AG20443 (cell line): ENCODE data around the gene HSPA12A.

Experiments
- DNase-seq: peaks from one replicate; pipeline ENCODE4 v3.0.0; 2012; ENCODE audit warnings: low spot score, mixed read lengths

Gene HSPA12A

DNA sequence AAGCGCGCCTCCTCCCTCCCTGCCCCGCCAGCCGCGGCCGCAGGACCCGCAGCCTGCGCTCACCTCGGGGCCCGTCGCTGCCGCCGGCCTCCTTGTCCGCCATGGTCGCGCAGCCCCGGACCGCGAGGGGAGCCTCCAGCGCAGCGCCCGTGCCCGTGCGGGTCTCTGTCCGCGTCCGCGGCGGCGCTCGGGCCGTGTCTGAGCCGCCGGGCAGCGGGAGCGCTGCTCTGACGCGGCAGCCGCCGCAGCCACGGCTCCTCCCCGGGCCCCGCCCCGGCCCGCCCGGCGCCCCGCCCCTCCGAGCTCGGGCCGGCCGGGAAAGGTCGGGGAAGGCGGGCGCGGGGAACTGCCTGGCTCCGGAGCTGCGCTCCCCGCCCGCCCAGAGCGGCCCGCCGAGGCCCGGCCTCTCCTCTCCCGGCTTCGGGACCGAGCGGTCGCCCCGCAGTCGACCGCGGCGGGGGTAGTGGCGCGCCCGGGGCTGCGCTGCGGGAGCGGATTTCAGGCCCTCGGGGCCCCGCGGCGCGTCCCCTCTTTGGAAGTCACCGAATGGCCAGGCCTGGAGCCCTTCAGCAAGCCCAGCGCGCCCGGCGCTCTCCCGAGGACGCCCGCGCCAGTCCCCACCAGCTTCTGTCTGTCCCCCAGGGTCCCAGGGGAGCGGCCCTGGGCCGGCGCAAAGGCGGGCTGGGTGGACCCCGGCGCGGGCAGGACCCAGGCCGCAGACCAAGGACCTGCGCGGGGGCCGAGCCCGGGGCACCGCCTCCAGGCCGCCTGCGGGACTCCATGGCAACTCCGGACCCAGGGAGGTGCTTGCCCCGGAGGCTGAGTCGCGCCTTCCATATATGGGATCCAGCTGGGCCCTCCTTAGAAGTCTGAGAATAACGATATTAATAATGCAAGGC is at the start of gene HSPA12A:
TSS of gene HSPA12A (minus strand) at position 200 of the 899 bp plus-strand sequence. CDS start at position 103, 97 bp downstream.
- DNase-seq: peak; percentile 96

DNA sequence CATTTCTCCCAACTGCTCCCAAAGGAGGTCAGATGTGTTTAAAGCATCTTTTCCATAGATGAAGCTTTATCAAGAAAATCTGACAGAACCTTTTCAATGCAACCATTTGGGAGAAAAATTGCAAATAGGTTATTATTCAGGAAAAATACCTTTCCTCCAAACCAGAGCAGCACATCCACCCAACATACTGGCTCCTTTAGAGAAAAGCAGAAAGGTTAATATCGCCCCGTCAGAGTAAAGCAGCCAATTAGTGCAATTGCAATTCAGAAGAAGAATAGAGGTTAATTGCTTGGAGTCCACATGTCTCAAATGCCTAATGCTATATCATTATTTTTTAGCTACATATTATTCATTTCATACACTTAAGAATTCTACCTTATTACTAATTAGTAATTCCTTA is 48.9 kb upstream of the HSPA12A start:
- no peak for DNase-seq

GRCh38 chr10:116787893-116788665 is 45.7 kb upstream of the HSPA12A start:
- peak; percentile 82 for DNase-seq

DNA sequence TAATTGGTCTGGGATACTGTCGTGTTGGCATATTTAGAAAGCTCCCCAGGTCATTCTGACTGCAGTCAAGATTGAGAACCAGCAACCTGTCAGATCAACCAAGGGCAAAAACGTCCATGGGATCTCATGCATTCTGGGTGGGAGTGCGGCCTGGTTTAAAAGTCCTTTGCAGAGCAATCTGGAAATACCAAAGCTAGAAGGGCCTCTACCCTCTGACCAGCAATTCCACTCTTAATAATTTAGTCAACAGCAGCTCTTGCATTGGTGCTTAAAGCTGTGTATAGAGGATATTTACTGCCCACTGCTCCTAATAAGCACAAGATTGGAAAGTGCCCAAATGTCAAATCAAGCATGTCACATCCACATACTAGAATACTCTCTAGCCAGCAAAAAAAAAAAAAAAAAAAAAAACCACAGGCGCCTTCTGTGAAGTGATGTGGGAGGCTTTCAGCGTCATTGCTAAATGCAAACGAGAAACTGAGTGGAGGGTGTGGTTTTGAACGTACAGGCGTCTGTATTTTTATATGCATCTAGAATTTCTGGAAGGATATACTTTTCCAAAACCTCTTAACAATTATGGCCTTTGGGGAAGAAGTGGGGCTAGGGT is 44.8 kb upstream of the HSPA12A start:
- DNase-seq: no peak

DNA sequence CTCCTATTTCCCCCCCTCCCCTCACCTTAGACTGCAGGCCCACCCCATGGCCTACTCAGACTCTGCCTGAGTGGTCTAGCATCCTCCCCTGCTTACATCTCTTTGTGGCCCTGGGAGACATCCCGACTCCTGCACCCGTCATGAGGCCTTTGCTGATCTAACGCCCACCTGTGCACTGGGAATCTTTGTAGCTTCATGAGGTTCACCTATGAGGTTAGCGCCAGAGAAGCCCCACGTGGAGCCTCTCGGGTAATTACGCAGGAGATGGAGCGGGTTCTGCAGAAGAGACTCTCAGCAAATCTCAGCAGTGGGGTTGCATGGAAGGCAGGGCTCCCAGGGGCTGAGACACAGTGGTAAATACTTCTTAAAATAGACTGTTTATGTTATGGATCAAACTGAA is 43.5 kb upstream of the HSPA12A start:
- no peak for DNase-seq

DNA sequence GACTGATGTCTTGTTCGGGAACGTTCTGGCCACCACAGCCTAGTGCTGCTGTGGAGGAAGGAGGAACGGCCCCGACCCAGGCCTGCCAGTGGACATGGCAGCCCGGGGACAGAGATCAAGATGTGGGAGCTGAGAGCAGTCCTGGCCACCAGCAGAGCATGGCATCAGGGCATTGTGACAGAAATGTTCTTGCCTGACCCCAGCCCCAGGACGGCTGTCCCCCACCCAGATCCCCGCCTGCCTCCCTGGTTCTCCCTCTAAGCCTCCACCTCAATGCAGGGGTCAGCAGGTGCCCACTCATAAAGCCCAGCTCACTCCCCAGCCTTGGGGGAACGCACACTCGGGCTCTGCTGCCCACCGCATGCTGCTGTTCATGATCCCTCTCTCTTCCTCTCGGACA is 42.9 kb upstream of the HSPA12A start:
- DNase-seq: no peak

DNA sequence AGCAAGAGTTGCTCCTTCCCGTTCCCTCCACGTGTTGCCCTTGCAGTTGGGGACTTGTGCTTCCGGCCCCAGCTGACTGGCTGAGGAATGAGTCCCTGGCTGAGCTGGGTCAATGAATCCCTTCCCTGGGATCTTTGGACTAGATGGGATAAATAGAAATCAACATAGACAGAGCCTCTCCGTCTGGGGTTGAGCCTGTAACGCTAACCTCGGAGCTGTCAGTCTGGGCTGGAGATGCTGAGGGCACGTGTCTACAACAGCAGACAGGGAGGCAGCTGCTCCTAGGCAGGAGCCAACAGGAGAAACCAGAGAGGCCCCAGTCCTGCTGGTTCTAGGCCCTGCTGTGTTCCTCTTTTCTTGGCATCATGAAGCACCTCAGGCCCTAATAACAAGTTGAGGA is 42.3 kb upstream of the HSPA12A start:
- no peak for DNase-seq

- DNase-seq: no peak
These were observed 41.7 kb upstream of the HSPA12A start for GRCh38 chr10:116784035-116784434.

DNA sequence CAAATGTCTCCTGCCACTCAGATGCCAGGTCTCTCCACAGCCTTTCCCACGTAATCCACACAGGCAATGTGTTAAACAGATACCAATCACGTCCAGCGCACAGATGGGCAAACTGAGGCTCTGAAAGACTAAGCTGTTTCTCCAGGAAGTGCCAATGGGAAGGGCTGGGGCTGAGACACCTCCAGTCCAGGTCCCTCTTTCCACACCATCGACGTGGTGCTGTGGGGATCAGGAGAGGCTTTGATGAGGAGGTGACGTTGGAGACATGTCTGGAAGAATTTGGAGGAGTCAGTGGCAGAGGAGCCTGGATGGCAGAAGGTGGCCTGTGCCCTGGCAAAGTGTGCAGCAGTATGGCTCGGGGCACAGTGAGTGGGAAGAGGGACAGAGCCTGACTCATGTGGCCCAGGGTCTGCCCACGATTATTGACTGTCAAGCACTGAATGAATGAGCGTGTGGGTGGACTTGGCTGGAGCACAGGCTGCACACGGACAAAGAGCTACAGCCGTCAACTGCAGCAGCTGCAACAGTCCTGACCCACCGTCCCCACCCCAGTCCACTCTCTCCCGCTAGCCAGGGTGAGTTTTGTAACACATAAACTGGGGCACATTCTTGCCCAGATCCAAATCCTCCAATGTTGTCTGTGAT is 40.8 kb upstream of the HSPA12A start:
- DNase-seq: peak; percentile 30

- DNase-seq: no peak
These were observed 39.1 kb upstream of the HSPA12A start for GRCh38 chr10:116781370-116781884.

- DNase-seq: no peak
These were observed 38.4 kb upstream of the HSPA12A start for GRCh38 chr10:116780691-116781205.

DNA sequence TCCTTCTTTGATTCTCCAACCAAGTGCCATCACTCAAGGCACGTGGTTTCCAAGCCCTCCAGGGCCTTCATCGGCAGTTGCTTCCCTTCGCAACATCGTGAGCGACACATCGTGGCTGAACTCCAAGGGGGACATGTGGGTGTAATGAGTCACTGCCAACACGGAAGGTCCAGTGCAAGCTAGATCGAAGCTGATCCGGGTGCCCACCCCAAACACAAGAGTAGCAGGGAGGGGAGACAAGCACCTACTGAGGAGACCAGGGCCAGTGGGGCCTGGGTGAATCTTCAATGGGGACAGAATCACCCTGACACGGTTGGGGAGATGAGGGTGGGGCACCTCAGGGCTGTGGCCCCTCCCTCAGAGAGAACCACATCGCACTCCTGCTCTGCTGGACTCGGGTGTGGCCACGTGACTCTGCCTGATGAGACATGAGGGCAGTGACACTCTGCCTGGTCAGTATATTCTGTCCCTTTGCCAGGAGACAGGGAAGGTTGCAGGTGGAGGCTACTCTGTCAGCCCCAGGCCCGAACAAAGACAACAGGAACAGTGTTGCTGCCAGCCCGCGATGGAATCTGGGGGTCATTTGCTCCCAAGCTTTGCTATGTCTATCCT is 36.8 kb upstream of the HSPA12A start:
- DNase-seq: no peak

DNA sequence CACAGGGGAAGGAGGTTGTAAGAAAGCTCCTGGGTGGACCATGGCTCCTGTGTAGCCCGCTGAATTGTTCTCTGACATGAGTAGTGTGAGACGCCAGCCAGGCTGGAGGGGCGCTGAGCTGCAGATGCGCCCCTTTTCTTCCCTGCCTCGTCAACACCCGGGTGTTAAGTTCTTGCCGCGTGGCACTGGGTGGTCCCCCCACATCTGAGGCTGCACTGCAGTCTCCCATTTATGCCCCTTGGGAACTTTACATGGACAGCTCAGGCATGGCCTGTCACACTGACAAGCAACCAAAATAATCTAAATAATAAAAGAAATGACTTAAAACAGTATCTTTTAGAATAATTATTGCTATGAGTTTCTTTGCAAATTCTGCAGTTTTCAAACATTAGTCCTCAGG is 34.6 kb upstream of the HSPA12A start:
- DNase-seq: no peak

DNA sequence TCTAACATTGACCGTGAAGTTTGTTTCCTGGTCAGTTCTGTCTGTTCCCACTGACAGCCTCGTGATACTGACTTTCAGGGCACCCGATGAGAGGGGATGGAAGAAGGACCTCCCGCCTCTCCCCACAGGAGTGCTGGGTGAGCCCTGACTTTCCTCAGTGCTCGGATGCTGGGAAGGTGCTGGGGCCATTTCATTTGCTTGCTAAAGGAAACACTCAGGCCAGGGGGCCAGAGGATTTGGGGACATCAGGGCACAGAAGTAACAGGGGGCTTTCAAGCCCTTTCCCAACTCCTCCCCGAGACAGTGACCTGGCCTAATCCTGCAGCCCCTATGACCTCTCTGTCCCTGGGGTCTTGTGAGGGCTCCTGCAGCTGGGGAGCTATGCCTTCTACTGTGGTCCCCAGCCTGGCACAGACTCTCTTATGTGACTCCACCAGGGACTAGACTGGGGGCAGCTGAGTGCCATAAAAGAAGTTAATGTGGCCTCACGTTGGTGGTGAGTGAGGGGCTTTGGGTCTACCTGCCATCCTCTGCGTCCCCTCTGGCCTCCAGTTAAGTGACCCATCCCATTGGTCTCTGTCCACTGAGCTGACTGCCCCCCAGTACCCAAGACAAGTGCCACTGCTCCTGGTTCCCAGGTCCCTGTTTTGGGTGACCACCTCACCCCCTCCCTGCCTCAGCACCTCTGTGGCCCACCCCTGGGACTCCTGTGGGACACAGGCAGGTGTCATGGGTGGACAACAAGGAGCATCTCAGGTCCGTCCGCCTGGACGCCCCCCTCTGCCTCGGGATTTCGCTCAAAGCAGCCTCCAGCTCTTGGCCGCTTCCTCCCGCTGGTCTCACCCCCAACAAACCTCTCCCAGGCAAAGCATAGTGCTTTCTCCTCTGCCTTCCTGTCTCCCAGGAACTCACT is 33.4 kb upstream of the HSPA12A start:
- DNase-seq: no peak

DNA sequence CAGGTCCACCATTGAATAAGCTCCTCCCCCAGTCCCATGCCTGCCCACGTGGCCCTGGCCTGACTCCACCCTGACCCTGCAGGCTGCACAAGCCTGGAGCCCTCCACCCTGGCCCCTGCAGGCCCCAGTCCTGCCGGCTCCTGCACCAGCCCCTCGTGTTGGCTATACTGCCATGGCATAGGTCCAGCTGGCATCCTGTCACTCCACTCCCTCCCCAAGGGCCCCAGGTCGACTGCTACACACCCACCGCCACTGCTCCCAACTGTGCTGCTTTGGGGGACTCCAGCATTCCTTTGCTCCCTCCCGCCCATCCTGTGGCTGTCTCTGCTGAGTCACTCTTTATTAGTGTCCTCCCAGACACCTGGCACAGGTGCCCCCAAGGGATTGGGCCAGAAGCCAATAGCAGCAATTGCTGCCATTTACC is 32.4 kb upstream of the HSPA12A start:
- no peak for DNase-seq

DNA sequence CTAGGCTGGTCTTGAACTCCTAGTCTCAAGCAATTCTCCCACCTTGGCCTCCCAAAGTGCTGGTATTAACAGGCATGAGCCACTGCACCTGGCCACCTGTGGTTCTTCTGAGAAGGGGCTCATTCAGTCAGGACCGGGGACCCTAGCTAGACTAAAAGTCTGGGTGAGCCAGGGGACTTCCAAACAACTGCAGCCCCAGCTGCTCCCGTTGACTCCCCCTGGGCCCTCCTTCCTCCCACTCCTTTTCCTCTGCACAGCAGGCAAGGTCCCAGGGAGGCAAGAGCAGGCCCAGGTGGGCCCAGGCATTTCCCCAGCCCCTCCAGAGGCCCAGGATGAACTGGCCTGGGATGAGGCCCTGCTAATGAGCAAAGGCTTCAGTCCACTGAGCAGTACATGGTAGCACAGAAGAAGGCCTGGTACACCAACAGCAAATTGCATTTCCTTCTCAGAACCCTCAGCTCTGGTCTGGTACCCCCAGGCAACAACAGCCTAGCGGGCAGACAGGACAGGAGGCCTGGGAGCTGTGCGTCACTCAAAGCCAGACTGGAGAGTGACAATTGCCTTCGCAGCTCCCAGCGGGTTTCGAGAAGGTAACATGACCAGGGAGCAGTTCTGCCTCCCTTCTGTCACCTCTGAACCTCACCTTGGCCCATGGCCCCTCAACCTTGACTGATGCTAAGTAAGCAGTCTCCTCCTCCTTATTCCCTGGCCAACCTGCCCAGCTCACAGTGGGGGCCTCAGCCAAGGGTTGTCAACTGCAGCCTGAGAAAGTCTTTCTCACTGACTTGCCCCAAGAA is 30.7 kb upstream of the HSPA12A start:
- no peak for DNase-seq

DNA sequence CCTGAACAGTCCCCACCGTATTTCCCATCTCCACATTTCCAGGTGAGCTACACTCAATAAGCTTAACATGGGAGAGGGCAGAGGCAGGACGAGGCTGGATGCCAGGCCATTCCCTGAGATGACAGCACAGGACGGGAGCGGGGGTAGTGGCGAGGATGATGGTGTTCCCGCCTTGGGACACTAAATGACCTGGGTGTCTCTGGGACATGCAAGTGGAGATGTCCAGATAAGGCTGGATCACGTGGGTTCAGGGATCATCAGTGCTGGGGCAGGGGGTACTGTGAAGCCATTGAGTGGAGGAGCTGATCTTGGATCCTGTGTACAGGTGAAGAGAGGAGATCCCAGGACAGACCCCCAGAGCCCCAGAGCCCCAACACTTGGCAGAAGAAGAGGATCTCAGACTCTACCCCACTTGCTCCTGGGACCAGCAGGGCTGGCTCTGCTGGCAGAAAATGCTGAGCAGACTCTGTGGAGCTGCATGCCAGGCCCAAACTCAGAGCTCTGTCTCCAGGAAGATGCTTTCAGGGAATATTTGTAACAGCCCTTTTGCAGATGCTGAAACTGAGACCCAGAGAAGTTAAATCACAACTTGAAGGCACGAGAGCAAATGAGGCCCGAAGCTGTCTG is 29.7 kb upstream of the HSPA12A start:
- no peak for DNase-seq

DNA sequence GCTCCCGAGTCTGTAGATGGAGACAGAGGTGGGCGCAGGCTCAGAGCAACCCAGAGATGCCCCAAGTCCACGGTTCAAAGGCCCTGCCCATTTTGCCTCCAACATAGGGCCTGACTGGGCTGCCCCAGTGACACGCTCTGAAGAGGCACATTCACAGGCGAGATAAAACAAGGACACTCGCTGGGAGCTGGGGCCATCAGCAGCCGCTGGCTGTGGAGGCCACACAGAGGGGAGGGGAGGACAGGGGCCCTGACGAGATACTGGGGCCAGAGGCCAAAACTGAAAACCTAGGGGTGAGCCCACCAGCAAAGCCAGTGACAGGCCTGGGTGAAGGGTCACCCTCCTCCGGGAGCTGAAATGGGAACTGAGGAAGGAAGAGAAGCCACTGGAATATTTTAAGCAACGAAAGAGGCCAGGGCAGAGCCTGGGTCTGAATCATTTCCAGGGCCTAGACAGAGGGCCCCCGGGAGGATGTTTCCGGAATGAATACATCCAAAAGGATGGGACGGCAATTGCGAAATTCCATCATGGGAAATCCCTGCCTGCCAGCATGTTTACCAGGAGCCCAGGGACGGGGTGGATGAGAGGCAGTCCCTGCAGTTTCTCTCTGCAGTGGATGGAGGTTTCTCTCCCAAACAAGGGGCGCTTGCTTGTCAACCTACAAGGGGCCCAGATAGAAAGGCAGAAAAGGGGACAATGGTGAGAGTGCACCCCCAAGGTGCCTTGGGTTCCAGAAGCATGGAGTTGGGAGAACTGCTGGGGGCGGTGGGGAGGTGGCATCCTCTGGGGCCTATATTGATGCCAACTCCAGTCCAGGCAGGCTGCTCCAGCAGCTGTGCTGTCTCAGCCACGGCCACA is 29.0 kb upstream of the HSPA12A start:
- DNase-seq: peak; percentile 94
